Eye (tissue), 1 donor: ENCODE data around the gene KIF13A.

Experiments
- DNase-seq: peaks from one replicate; pipeline ENCODE4 v3.0.0-alpha.2; 2015

KIF13A gene

DNA sequence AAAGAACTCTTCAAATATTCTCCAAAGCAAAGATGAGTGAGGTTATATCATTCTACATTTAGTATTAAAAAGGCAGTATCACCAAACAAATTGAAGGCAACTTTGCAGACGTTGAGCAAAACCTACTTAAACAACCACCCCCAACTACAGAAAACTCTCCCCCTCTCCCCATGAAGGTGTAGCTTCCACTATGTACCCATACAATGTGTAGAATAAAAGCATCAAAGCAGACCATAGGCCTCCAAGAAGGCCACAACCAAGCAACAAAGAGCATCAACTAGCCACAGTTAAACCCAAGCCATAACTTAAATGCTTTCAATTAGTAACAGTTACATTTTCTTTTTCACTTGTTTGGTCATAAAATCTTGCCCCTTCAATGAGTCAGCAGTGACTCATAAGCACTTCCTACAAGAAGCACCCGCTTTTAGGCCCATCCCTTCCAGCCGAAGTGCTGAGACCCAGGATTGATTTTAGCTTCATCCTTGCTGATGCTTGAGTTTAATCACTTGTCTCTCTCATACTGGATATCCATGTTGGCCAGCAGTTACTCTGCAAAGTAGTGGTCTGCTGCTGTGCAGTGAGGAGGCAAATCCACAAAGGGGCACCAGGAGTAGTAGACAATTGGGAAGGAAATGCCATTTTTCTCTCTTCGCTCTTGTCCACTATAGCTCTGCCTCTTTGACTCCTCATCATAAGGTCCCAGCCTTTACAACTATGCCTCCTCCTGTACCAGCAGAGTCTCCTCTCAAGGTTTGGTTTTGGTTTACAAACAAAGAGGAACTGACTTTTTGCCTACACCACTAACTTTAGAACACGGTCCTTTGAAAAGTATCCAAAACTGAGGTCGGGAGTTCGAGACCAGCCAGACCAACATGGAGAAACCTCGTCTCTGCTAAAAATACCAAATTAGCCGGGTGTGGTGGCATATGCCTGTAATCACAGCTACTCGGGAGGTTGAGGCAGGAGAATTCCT, 272.3 kb downstream of the KIF13A start:
- DNase-seq, result no peak

DNA sequence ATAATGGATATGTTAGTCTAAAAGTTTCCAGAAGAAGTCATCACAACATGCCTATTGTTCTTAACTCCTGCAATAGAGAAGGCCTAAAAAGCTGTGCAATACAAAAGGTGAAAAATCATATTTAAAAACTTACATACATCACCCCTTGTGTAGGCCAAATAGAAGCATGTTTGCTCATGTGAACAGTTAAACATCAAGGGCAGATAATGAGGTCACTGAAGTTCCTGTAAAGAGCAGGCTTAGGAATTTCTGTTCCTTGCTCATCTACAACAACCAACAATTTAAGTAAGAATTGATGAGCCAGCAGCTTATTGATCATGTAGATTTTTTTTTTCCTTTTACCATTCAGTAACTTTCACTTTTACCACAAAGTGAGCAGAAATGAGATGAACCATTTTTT, 273.3 kb downstream of the KIF13A start:
- no peak for DNase-seq

DNA sequence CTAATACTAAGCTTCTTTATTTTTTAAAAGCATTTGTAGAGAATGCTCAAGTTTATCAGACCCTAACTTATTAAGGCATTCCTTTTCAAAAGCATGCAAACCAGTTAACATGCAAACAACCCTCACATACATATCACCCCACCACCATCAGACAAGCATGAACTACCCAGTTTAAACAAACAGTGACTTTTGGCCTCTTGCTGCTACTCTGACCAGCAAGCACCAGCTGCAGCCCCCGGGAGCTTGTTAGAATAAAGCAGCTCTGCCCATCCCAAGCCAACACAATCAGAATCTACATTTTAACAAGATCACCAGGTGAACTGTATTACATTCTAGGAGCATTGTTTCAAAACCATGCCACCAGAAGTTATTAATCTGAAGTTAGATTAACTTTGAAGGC, 274.9 kb downstream of the KIF13A start:
- DNase-seq, result no peak

DNA sequence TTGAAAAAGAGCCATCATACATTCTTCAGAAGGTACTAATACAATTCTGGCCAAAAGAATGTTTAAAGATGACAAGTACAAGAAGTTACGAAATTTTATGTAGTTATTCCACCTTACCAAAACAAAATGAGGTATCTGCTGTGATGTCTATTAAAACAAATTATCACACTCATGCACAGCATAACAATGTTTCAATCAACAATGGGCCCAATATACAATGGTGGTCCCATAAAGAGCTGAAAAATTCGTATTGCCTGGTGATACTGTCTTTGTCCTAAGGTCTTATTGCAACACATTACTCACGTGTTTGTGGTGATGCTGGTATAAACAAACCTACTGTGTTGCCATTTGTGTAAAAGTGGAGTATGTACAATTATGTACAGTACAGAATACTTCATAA, 277.1 kb downstream of the KIF13A start:
- no peak for DNase-seq

DNA sequence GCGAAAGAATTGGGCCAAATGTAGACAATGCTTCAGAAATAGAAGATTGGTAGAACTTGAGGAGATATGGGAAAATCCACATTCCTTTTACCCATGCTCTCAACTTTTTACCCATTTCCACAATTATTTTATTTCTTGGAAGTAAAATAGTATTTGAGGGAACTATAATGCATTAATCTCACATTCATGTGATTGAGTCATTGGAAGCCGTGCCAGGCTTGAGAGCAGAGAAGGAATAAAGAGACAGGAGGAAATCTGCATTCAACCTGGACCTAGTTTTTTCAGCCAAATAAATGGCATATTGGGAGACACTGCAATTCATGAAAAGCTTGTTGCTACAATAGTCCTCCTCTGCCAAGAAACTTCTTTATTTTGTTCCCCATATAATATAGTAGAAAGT, 278.0 kb downstream of the KIF13A start:
- DNase-seq, result no peak
